GM12873 (cell line): ENCODE data around the gene TRMT1L.

Experiments
- CTCF ChIP-seq: IDR thresholded peaks from 2 replicates; pipeline ENCODE4 v1.5.1; 2012; ENCODE audit warnings: low read depth, mild to moderate bottlenecking, moderate library complexity, low read length, control low read depth; ENCODE audit not compliant: insufficient read depth; ENCODE audit errors: missing control alignments

Gene TRMT1L

GRCh38 chr1:185110145-185110544, 46.6 kb downstream of the TRMT1L start:
- no peak for TF ChIP-seq CTCF

- TF ChIP-seq CTCF: no peak
These were observed 48.4 kb downstream of the TRMT1L start for GRCh38 chr1:185108321-185108720.

- TF ChIP-seq CTCF: no peak
These were observed 51.6 kb downstream of the TRMT1L start for GRCh38 chr1:185105121-185105520.

GRCh38 chr1:185104083-185104482, 52.7 kb downstream of the TRMT1L start:
- TF ChIP-seq CTCF: no peak

- TF ChIP-seq CTCF: no peak
These were observed 60.2 kb downstream of the TRMT1L start for GRCh38 chr1:185096531-185096930.

GRCh38 chr1:185094761-185095160, 62.0 kb downstream of the TRMT1L start:
- TF ChIP-seq CTCF: no peak

- TF ChIP-seq CTCF: no peak
These were observed 65.3 kb downstream of the TRMT1L start for GRCh38 chr1:185091480-185091879.
